NCI-H748 (cell line): Measurements from ENCODE around the gene MEGF6.
"Not testable (repeated sequence)": the region's sequence is repeated elsewhere in the genome, so short reads cannot be mapped to it uniquely, and the experiment has no call there.

ENCODE experiments used
- DNase-seq: peaks from one replicate; lab custom pipeline; 2025; ENCODE audit not compliant: unreplicated experiment; lab: John Stamatoyannopoulos, UW

Gene MEGF6

DNA sequence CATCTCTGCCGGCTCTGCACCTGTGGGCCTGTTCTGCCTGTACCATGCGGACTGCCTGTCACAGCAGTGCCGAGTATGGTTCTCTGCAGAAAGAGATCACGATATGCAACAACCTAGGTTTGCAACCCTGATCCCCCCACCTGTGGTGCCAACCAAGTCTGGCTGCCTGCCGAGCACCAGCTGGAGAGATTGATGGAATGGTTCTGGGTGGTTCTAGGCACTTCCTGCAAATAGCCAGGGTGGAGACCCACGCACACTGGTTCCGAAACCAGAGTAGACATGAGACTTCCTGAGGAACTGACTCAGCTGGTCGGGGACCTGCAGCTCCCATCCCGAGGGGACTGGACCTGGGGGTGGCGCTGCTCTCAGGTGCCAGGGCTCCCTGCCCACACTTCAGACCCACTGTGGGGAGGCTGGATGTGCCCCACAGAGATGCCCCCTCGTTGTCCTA lies 18.9 kb upstream of the MEGF6 start:
- no peak for DNase-seq

DNA sequence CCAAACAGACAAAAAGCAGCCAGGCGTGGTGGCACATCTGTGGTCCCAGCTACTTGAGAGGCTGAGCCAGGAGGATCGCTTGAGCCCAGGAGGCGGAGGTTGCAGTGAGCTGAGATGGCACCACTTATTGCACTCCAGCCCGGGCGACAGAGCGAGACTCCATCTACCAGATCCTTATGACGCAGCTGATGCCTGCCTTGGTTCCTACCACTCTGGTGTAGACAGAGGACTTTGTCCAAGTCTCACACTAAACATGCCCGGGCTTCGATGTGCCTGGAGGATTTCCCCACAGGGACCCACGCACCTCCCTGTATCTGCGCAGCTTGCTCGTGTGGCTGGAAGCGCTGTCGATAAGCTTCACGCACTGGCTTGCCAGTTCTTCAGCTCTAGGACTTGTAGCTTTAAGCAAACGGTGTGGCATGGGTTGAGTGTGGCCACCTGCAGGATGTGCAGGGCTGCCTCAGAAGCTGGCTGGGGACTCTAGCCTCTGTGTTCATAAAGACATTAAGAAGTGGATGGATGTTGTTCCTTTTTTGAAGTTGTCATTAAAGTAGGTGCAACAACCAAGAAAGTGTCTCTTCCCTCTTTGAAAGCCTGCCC lies 18.4 kb upstream of the MEGF6 start:
- no peak for DNase-seq

DNA sequence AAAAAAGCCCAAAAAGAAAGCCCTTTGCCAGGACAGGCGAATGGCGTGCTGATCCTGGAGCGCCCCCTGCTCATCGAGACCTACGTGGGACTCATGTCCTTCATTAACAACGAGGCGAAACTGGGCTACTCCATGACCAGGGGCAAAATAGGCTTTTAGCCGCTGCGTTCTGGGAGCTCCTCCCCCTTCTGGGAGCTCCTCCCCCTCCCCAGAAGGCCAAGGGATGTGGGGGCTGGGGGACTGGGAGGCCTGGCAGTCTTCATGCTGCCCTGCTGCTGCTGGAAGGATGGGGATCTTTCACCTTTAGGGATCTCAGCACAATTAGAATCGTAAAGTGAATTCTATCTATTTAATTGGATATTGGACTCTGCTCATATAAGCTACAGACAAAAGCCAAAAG lies 17.1 kb upstream of the MEGF6 start:
- DNase-seq: no peak

DNA sequence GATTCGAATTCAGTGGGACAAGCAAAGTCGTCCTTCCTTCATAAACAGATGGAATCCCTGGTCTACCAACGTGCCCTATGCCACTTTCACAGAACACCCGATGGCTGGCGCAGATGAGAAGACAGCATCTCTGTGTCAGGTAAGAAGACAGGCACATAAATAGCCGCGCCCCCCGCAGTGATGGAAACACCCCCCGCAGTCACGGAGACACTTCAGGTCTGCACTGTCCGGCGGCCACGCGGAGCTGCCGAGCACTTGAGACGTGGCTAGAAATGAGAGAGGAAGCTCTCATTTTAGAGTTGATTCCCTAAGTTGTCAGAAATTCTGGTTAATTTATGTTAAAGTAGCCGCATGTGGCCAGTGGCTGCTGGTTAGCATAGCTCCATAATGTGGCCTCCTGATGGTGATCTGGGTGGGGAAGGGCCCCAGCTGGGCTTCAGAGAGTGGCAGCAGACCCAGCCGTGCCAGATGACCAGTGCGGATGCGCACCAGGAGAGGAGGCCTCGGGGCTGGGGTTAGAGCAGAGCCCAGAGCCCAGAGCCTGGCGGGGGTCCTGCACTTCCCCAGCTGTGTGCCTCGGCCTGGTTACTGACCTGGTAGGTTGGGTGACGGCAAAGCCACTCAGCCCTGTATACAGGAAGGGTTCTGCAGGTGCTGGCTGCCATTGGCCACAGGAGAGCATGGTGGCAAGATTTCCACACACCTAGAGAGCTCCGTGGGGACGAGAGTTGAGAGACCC lies 16.4 kb upstream of the MEGF6 start:
- DNase-seq: no peak

DNA sequence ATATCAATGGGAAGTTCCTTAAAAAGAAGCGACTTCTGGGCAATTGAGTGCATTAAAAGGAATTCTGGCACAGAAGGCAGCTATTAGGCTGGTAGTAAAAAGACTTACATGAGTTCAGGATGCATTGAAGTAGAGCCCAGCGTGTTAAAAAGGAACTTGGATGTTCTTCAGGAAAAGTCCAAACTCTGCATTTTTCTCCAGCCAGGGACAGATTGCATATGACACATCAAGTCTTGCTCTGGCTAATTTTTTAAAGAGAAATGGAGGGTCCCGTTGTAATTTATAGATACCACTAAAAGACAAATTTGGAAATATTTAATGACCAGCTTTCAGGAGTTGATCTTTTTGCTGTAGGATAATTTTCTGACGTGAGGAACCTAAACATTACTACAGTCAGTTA lies 14.7 kb upstream of the MEGF6 start:
- no peak for DNase-seq

DNA sequence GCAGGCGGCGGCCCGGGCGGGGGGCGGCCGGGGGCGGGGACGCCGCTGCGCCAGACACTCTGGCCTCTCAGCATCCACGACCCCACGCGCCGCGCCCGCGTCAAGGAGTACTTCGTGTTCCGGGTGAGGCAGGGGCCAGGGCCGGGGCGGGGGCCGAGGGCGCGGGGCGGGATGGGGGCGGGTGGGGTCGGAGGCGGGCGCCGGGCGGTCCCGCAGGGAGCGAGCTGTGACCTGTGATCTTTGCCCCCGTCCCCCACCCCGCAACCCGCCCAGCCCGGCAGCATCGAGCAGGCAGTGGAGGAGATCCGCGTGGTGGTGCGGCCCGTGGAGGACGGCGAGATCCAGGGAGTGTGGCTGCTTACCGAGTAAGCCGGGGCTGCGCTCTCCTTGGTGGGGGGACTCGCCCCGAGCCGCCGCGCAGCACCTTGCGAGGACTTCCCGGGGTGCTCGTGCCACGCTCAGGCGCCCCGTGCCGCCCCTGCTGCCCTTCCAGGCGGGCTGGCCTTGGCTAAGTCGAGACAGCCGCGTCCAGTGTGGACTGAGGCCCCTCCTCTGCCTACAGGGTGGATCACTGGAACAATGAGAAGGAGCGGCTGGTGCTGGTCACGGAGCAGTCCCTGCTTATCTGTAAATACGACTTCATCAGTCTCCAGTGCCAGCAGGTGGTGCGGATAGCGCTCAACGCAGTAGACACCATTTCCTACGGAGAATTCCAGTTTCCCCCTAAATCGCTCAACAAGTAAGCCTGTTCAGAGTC lies 14.0 kb upstream of the MEGF6 start:
- peak; percentile 68 for DNase-seq

DNA sequence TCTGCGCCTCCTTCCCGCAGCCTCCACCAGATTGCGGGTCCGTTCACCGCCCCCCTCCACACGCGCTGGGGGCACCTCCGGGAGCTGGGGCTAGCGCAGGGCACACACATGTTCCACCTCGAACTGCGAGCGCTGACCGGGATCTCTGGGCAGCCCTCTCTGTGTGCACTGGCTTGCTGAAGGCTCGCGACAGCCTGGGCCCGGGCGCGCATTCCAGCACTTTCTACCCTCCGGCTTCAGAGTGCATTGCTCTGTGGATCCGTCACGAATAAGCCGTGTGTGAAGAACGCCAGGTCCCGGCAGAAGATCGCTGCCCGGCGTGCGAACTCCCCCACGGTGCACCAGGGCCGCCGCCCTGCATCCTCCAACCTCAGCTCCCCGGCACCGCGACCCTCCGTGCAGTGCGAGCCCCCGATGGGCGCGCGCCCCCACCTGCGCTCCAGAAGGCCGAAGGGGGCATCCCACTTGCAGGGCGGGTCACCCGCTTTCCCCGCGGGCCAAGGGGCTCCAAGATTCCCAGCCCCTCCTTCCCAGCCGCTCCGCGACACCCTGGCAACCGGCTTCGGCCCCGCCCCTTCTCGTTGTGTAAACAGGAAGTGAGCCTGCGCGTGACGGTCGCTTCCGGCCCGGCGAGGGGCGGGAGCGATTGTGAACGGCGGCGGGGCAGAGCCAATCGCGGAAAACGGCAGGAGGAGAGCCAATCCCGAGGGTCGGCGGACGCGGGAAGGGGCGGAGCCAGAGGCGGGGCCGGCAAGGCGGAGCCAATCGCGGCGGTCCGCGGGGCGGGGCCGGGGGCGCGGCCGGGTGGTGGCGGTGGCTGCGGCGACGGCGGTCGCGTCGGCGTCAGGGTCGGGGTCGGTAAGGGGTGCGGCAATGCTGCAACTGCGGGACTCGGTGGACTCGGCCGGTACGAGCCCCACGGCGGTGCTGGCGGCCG lies 13.2 kb upstream of the MEGF6 start, which contains the start of gene TPRG1L:
TSS of gene TPRG1L (plus strand) at position 816 of the 937 bp plus-strand sequence. CDS start at position 874, 58 bp downstream.
- peak; percentile 94 for DNase-seq

DNA sequence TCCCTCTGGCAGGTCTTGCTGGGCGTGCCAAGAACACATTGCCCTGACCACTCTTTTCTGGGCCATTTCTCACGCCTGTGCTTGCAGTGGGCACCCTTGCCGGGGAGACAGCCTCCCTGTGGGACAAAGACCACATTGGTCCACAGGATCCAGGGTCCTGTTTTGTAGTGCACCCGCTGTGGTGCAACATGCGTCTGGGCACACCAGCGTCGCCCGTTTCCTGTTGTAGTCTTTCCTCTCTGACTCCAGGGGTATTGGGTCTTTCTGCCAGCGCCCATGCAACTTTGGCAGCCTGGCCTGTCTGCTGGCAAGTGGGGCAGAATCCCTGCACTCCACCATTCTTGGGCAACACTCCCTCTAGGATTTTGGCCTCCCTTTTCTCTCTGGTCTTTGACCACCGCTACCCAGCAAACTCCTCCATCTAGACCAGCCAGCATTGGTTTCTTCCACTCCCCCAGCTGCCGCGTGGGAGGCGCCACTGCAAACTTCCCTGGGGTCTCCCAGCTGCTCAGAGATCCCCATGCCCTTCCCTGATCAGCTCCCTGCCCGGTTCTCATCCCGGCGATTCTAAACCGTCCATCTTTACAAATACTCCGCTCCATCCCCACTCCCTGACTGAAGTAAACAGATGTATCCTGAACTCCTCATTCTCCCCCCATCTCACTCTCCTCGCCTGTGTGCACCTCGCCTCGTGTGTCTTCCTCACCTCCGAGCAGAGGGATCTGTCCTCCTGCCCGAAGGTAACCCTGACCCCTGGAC lies 12.3 kb upstream of the MEGF6 start:
- peak; percentile 37 for DNase-seq

DNA sequence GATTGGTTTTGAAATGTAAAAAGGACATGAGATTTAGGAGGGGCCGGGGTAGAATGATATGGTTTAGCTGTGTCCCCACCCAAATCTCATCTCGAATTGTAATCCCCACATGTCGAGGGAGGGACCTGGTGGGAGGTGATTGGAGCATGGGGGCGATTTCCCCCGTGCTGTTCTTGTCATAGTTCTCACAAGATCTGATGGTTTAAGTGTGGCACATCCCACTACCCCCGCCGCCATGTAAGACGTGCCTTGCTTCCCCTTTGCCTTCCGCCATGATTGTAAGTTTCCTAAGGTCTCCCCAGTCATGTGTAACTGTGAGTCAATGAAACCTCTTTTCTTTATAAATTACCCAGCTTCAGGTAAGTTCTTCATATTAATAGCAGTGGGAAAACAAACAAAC lies 10.8 kb upstream of the MEGF6 start:
- not testable (repeated sequence) for DNase-seq

DNA sequence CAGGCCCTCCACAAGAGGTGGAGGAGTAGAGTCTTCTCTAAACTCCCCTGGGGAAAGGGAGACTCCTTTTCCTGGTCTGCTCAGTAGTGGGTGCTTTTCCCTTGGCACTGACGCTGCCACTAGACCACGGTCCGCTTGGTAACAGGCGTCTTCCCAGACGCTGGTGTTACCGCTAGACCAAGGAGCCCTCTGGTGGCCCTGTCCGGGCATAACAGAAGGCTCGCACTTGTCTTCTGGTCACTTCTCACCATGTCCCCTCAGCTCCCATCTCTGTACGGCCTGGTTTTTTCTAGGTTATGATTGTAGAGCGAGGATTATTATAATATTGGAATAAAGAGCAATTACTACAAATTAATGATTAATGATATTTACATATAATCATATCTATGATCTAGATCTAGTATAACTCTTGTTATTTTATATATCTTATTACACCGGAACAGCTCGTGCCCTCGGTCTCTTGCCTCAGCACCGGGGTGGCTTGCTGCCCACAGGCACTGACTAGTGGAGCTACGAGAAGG lies 9.9 kb upstream of the MEGF6 start:
- peak; percentile 26 for DNase-seq

DNA sequence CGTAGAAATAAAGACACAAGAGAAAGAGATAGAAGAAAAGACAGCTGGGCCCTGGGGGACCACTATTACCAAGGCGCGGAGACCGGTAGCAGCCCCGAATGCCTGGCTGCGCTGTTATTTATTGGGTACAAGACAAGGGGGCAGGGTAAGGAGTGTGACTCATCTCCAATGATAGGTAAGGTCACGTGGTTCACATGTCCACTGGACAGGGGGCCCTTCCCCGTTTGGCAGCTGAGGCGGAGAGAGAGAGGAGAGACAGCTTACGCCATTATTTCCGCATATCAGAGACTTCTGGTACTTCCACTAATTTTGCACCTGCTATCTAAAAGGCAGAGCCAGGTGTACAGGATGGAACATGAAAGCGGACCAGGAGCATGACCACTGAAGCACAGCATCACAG lies 9.4 kb upstream of the MEGF6 start:
- no peak for DNase-seq

DNA sequence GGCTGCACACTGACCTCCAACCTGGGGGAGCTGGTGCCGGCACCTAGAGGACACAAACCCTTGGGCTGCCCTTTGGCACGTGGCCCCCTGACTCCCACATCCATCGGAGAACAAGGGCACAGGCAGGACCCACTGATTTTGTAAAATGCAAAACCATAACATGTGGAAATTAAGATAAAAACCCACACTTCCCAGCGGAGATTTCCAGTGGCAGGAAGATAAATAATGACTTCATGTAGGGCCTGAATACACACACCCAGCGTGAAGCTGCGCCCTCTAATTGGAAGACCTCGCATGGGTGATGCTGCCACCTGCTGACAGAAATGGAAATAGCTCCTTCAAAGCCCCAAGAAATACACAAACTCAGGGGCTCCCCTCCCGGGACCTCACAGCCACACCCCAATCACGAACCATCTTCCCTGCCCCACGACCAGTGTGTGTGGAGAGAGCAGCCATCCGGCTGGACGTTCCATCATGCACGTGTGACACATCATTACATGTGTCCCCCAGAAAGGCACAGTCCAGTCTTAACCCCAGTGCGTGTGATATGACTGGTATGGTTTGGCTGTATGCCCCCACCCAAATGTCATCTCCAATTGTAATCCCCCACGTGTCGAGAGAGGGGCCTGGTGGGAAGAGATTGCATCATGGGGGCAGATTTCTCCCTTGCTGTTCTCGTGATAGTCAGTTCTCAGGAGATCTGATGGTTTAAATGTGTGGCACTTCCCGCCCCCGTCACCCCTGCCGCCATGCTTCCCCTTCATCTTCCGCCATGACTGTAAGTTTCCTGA lies 7.8 kb upstream of the MEGF6 start:
- DNase-seq: peak; percentile 76

DNA sequence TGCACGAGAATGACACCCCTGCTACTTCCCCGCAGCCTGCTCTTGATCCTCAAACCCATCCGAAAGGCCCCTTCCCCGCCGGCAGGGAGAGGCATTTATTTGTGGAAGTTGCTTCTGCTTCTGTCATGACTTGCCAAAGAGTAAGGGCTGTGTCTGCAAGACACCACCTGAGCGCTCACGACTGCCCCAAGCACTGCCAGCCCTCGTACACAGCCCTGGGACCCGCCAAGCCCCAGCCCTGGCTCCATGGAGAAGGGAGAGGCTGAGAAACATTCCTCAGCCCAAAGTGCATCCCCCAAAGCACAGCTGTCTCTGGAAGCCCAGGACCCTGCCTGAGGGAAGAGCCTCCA lies 7.2 kb upstream of the MEGF6 start:
- no peak for DNase-seq

DNA sequence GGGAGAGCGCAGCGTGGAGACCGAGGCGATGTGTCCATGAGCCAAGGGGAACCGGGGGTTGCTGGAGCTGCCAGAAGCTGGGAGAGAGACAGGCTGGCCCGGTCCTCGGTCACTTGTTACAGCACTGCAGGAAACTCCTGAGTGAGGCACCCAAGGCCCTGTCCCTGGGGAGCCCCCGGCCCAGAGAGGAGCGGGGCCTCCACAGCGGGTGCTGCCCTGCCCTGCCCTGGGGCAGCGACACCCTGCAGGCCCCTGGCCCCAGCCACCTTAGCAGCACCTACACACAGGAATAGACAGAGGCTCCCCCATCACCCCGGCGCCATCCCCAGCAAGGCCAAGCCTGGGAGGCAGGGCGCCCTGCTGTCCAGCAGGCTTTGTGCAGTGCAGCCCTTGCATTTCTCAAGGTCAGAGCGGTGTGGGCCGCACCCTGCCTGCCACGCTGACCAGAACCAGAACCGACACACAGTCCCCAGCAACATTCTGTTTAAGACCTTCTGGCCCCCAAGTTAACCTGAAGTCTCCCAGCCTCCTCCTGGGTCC lies 6.6 kb upstream of the MEGF6 start:
- DNase-seq: no peak

DNA sequence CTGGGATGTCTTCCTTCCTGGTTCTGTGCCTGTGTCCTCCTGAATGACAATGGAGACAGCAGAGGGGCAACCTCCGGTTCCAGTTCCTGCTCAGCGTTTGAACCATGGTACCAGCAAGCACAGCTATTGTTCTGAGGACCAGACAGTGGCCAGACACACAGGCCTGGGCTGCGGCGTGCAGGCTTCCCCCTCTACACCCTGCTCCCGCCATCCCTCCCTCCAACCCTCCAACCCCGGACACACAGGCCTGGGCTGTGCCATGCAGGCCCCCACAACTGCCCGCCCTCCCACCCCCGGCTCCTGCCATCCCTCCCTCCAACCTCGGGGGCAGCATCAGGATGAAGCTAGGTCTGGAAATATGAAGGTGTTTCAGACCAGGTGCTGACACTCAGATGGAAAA lies 5.6 kb upstream of the MEGF6 start:
- DNase-seq: no peak

DNA sequence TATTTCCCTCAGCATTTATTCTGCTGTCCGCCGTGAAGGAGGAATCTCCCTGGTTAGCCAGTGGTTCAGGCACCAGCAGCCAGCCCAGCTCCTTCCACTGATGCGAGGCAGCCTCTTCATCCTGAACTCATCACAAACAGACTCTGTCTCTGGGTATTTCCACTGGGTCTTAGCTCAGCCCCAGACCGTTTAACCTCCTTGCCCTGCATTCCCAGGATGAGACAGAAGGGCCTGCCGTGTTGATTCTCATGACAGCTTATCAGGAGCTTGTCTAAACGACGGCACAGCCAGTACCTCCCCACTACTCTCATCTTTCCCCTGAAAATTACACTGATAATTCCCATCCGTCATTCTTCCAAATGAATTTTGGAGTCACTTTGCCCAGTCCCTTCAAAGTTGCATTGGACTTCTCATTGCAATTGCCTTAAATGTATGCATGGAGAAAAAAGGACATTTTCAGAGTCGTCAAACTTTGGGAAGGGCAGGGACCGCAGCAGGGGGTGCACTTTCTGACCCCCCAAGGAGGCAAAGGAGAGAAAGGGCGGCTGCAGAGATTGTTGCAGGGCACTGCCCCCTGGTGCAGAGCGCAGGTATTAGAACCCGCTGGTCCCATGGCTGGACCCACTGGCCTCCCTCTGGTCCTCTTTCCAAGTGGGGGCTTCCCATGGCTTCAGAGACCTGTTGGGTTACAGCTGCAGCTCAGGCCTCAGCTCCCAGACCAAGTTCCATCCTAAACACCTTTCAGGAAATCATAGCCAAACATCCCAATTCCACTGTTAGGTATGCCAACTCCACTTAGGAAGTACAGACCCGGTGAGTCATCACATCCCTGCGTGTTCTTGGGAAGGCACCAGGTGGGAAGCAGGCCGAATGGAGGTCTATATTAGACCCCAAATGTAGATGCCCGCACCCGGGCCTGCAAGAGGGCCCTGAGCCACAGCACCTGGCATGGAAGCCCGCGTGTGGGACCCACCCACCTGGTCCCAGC lies 3.7 kb upstream of the MEGF6 start:
- no peak for DNase-seq

DNA sequence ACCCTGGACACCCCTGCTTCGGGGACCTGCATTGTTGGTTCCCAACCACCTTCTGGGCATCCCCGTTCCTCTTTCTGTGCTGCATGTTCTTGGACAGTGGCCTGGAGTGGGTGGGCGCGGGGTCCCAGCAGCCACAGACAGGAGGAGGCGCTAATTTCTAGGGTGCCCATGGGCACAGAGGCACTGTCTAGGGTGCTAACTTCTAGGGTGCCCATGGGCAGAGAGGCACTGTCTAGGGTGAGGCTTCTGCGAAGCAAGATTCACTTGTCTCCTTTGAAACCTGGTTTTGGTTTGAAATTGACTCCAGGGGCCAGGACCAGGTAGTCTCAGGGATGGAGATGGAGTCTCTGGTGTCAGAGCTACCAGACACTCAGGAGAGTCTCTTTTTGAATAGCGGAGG lies 815 bp upstream of the MEGF6 start:
- DNase-seq: no peak
